Kidney (tissue), 14 donors: ENCODE data around the gene SLC34A3. TPM values are rescaled to one million over a fixed set of nuclear protein-coding genes. Genes with fewer than 3 reads are reported as not detected.

Source experiments
- DNase-seq, 5 donors: peaks; one replicate each; pipeline ENCODE4 v3.0.0-alpha.2; 2013 to 2020
- FAIRE-seq: peaks from 2 replicates; lab custom pipeline; 2012; peaks lifted over from hg19 to GRCh38; lab: Jason Lieb, UNC
- H3K27ac ChIP-seq, 2 donors: one replicate each; pipeline ENCODE4 v1.7.0; 2013; ENCODE audit warnings: low read depth in 2 of 2, low read length in 2 of 2, inconsistent platforms in 1 of 2
- H3K27me3 ChIP-seq: one replicate; pipeline ENCODE4 v1.7.1; 2013; ENCODE audit warnings: low read length, inconsistent platforms; ENCODE audit not compliant: control insufficient read depth, insufficient read depth
- H3K36me3 ChIP-seq, 3 donors: one replicate each; pipeline versions ENCODE4 v1.7.0 to v1.7.1; 2013; ENCODE audit warnings: low read length in 3 of 3, control low read depth in 1 of 3, inconsistent platforms in 1 of 3; ENCODE audit not compliant: insufficient read depth in 3 of 3, control insufficient read depth in 2 of 3
- H3K4me1 ChIP-seq, 3 donors: one replicate each; pipeline versions ENCODE4 v1.7.0 to v1.7.1; 2013; ENCODE audit warnings: low read length in 3 of 3, inconsistent platforms in 1 of 3, low read depth in 1 of 3; ENCODE audit not compliant: control insufficient read depth in 2 of 3, insufficient read depth in 2 of 3
- H3K4me3 ChIP-seq, 3 donors: one replicate each; pipeline versions ENCODE4 v1.7.0 to v1.8.1; 2013; ENCODE audit warnings: low read length in 3 of 3, control low read depth in 1 of 3, inconsistent platforms in 1 of 3
- H3K9ac ChIP-seq, 3 donors: one replicate each; pipeline versions ENCODE4 v1.7.0 to v1.7.1; 2013; ENCODE audit warnings: low read length in 3 of 3, control low read depth in 1 of 3, inconsistent platforms in 1 of 3
- H3K9me3 ChIP-seq, 3 donors: one replicate each; pipeline versions ENCODE4 v1.7.0 to v1.7.1; 2013; ENCODE audit warnings: low read length in 3 of 3, control low read depth in 1 of 3, inconsistent platforms in 1 of 3; ENCODE audit not compliant: control insufficient read depth in 2 of 3, insufficient read depth in 1 of 3
- intact Hi-C: fragments of 100-400 bp; cut with DNase I; formaldehyde crosslinking; loops from one replicate; pipeline ENCODE4 v1.11.1; 2022
- polyA plus RNA-seq: library from polyadenylated mRNA; stranded (reverse); fragments of 350-450 nt; fragmentation: Illumina TruSeq; extraction: RNeasy Lipid Tissue Mini Kit (QIAGEN cat#74804); gene quantifications from one replicate; pipeline ENCODE4 v1.2.3, GENCODE V29; 2014; ENCODE audit warnings: low read depth, low replicate concordance; ENCODE audit not compliant: insufficient read depth
- total RNA-seq: library from RNA; stranded (reverse); fragmentation: NEBNext Ultra II Directional; extraction: Animal tissue kit (Norgen Biotek cat#: 25700); gene quantifications from one replicate; pipeline ENCODE4 v1.2.1, GENCODE V29; 2021
- TF ChIP-seq, protein P1 (sequence below): IDR thresholded peaks from 3 replicates; pipeline ENCODE4 v1.5.1; 2012; ENCODE audit warnings: mild to moderate bottlenecking, moderate library complexity, borderline replicate concordance; ENCODE audit not compliant: insufficient read depth; ENCODE audit errors: extremely low read depth
- donor health status: control.
- donor health status: control.
- donor health status: control.
- donor health status: control.
- donor health status: control.
- donor health status: DM: yes; HTN: yes; CAD: no.
- donor health status: Normal renal cell carcinoma (clear cell type).

SLC34A3 gene
- total and polyA plus RNA-seq, 2 donors from 2014 or later, result 0.13 to 36.0 TPM

- no peaks in the 10 kb centered on the region for H3K27me3 ChIP-seq
- TF ChIP-seq, protein P1, sequence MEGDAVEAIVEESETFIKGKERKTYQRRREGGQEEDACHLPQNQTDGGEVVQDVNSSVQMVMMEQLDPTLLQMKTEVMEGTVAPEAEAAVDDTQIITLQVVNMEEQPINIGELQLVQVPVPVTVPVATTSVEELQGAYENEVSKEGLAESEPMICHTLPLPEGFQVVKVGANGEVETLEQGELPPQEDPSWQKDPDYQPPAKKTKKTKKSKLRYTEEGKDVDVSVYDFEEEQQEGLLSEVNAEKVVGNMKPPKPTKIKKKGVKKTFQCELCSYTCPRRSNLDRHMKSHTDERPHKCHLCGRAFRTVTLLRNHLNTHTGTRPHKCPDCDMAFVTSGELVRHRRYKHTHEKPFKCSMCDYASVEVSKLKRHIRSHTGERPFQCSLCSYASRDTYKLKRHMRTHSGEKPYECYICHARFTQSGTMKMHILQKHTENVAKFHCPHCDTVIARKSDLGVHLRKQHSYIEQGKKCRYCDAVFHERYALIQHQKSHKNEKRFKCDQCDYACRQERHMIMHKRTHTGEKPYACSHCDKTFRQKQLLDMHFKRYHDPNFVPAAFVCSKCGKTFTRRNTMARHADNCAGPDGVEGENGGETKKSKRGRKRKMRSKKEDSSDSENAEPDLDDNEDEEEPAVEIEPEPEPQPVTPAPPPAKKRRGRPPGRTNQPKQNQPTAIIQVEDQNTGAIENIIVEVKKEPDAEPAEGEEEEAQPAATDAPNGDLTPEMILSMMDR, result no peak
- FAIRE-seq (no peak), DNase-seq (peak in 1 of 5 donors; percentile 62)
- H3K4me1 ChIP-seq, result peaks cover 0 to 26% (median 7%) of the 10 kb centered on the region in 3 donors
- no peak overlapping the region for H3K27ac ChIP-seq
- H3K9me3 ChIP-seq, result no peaks in the 10 kb centered on the region
- H3K4me3 ChIP-seq, result no peak overlapping the region
- intact Hi-C loops, result no loop called here
- H3K9ac ChIP-seq, result no peak overlapping the region
- H3K36me3 ChIP-seq, result no peaks in the 10 kb centered on the region
Measured at GRCh38 chr9:137275203-137275587, 44.5 kb downstream of the SLC34A3 start.

GRCh38 chr9:137275588-137276472 is 45.1 kb downstream of the SLC34A3 start:
- no peaks in the 10 kb centered on the region for H3K36me3 ChIP-seq
- peaks cover 0 to 26% (median 7%) of the 10 kb centered on the region in 3 donors for H3K4me1 ChIP-seq
- DNase-seq (peak in 2 of 5 donors; percentile 48 to 67), FAIRE-seq (no peak)
- intact Hi-C loops, result no loop called here
- no peaks in the 10 kb centered on the region for H3K9me3 ChIP-seq
- H3K27ac ChIP-seq, result peak overlapping the region in 1 of 2 donors; percentile 92
- TF ChIP-seq, protein P1, result no peak
- no peak overlapping the region for H3K4me3 ChIP-seq
- H3K9ac ChIP-seq, result peak overlapping the region in 2 of 3 donors; percentile 10 to 41
- no peaks in the 10 kb centered on the region for H3K27me3 ChIP-seq

DNA sequence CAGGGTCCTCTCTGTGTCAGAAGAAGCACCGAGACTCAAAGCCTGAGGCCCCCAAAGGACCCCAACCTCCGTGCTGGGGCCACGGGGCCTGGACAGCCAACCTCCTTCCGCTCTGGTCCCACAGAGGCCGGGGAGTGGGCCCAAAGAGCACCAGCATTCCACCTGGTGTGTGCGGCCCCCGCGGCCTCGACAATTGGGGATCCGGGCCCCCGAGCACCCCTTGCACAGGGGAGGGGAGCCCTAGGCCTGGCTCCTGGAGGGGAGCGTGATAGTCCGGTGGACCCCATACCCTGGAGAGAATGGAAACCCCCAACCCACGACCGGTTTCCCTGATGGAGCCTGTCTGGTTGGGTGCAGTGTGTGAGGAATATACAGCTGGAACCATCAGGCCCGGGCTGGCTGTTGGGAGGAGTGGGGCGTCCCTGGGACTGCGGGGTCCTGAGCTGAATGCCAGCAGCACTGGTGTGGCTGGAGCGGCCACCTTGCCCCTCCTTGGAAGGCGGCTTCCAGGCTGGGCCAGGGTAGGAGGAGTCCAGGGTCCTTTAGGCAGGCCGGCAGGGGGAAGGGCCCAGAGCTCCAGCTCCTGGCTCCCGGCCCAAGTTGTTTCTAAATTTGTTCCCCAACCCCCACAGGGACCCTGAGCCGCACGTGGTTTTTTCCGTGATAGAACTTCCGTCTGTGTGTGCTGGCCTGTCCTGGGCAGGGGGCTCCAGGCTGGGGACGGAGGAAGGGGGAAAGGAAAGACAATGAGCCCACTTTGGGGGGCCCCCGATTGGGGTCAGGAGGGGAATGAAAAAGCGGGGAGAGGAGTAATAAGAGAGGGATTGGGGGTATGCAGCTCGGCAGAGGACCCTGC is 46.0 kb downstream of the SLC34A3 start:
- intact Hi-C loops, result no loop called here
- peaks cover 0 to 26% (median 7%) of the 10 kb centered on the region in 3 donors for H3K4me1 ChIP-seq
- FAIRE-seq (no peak), DNase-seq (peak; percentile 74 to 95 (median 83))
- no peaks in the 10 kb centered on the region for H3K36me3 ChIP-seq
- H3K27me3 ChIP-seq, result no peaks in the 10 kb centered on the region
- H3K27ac ChIP-seq, result peak overlapping the region; percentile 90 to 92
- H3K4me3 ChIP-seq, result peak overlapping the region in 1 of 3 donors; percentile 48
- H3K9me3 ChIP-seq, result no peaks in the 10 kb centered on the region
- H3K9ac ChIP-seq, result peak overlapping the region in 2 of 3 donors; percentile 41 to 53
- TF ChIP-seq, protein P1, result no peak
